Stimulated activated CD4-positive, alpha-beta T cell treated with anti-CD3 and anti-CD28 coated beads, Interleukin-4, amount 100 ng/mL, for 1 hour (primary cell): ENCODE data around the gene NAT8L.
A peak's percentile ranks its signal among the peaks of the same experiment; 100 is the strongest.

Experiments
- DNase-seq: peaks from one replicate; pipeline ENCODE4 v3.0.0-alpha.2; 2020

The NAT8L gene

DNA sequence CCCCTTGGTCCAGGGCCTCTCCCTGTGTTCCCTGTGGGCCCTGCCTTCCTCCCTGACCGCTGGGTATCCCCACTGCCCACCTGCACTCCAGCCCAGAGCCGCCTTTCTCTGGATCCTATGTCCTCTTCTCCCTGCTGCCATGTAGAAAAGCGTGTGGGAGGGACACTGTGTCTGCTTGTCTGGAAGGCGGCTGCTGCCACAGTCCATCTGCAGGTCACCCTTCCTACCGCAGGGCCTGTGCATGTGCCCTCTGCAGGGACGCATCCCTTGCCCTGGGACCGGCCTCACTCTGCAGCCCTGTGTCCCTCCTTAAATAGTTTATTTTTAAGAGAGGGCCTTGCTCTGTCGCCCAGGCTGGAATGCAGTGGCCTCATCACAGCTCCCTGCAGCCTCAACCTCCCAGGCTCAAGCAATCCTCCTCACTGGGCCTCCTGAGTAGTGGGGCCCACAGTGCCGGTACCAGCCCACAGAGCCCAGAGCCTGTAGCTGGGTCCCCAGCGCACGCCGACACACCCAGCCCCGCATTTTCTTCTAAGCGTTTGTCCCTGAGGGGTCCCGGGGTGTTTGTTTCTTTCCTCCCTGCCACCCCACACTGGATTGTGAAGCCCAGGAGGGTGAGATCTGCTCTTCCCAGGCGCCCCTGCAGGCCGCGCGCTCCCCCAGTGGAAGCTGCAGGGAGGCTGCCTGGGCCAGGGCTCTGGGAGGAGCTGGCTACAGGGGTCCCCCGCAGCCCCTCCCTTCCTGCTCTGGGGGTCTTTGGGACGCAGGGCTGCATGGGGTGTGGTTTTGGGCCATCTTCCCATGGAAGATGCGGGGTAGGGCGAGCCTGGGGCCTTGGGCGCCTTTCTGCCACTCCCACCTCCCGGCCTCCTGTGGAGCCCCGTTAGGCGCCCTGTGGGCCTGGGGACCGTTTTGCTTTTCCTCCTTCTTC, 12.8 kb upstream of the NAT8L start:
- no peak for DNase-seq

DNA sequence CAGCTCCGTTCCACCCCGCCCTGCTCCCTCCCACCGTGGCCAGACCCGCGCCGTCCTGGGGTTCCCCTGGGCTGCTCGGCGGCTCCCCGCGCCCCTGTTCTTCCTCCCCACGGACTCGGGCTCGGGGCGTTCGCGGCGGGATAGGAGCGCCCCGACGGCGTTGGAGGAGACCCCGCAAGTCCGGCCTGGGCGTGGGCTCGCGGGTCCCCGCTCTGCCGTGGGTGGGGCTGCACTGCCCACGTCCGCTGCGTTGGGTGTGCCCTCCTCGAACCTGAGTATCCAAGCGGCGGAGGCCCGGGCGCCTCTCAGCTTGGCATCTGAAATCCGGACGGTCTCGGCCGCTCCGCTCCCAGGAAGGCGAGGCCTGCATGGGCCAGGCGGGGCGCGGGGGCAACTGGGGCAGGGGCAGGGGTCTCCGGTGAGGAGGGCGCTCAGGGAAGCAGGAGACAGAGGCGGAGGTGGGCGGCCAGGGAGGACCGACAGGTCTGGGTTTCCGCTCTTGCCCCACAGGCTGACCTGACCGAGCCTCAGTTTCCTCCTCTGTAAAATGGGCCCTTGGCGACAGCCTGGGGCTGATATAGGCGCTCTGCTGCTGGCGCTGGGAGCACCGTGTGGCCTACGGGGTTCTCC, 12.0 kb upstream of the NAT8L start:
- DNase-seq, result no peak

- DNase-seq, result no peak
Observed at GRCh38 chr4:2047781-2048581, 11.1 kb upstream of the NAT8L start.

DNA sequence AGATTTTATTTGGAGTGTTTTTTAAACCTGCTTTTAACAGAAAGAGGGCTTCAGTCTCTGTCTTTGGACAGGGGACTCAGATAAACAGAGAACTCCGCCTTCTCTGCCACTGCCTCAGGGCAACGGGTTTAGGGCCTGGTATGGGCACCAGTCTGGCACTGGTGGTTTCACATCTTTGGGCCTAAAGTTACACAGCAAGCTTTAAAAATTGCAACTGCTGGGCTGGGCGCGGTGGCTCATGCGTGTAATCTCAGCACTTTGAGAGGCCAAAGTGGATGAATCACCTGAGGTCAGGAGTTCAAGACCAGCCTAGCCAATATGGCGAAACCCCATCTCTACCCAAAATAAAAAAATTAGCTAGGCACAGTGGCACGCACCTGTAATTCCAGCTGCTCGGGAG, 10.3 kb upstream of the NAT8L start:
- no peak for DNase-seq

DNA sequence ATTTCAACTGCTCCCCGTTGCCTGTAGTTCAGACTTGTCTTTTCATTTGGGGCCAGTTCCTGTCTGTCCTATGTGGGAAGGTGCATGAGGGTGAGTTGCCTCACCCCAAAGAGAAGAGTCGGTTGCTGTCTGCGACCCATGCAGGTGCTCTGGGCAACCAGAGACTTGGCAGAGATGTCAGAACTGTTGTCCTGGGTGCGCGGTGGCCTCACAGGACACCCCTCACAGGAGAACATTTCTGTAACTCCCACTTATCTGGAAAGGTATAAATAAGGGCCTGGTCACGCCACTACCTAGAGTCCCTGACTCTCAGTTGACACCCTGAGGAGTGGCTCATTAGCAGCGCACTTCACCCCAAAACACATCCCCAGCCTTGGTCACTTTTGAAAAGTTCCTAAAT, 9.7 kb upstream of the NAT8L start:
- no peak for DNase-seq

- no peak for DNase-seq
Observed at GRCh38 chr4:2049811-2050210, 9.3 kb upstream of the NAT8L start.

DNA sequence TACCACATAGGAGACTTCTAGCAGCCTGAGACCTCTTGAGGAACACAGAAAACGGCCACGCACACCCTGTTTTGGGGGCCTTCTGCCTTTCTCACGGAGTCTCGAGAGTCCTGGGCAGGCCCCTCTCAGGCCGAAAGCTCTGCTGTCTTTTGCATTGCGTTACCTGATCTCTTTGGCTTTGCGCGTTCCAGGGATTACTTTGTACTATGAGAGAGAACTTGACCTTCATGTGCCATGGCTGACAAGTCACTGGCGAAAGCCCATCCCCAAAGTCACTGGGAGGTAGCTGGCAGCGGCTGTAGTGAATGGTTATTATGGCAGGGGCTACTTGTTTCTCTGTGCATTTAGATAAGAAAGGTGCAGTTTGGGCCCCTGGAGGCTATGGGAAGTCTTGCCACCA, 8.0 kb upstream of the NAT8L start:
- no peak for DNase-seq

GRCh38 chr4:2054217-2054616, 4.9 kb upstream of the NAT8L start:
- DNase-seq, result no peak

DNA sequence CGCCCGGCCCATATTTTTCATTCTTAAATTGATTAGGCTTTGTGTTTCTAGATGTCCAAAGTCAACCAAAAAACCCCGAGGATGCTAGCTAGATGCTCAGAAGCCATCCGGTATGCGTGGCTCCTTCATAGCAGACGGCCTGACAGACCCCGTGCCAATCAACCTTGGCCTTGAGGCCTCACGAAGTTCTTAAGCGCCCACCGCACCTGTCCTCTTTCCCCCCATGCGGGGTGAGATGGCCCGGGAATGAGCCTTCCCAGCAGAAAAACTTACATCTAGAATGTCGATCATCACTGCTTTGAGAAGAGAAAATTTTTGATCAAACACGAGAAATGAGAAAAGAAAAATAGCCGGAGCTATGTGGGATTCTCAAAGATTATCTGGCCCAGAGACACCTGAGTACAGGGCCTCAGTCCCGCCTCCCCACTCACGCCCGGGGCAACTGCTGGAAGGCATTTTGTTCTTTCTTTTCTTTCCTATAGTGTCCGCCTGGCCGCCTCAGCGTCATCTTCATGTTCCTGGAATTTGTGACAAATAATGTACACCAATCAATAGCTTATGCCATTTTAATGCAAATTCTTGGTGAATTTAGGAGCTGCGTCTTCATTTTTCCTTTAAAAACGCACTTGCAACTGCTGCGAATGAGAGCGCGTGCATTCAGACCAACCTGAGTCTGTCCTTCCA, 1.6 kb upstream of the NAT8L start:
- no peak for DNase-seq

- DNase-seq, result peak; percentile 26
Observed at GRCh38 chr4:2058264-2059045, 672 bp upstream of the NAT8L start.

- no peak for DNase-seq
Observed at GRCh38 chr4:2059726-2060602, 837 bp downstream of the NAT8L start.

DNA sequence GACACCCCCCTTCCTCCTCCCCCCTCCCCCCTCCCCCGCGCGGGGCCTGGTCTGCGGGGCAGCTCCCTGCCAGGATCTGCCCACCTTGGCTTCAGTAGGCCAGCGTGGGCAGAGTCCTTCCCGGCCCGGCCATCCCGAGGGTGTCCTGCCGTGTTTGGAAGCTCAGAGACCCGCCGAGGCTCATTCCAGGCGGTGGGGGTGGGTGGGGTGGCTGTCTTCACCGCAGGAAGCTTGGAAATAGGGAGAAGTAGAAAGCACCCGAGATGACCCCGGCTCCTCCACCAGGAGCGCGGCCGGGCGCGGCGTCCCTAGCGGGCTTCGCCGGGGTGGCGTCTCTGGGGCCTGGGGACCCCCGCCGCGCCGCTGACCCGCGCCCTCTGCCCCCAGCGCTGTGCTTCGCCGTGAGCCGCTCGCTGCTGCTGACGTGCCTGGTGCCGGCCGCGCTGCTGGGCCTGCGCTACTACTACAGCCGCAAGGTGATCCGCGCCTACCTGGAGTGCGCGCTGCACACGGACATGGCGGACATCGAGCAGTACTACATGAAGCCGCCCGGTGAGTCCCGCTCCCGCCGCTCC, 1.6 kb downstream of the NAT8L start:
- no peak for DNase-seq

GRCh38 chr4:2061186-2062131, 2.3 kb downstream of the NAT8L start:
- no peak for DNase-seq

DNA sequence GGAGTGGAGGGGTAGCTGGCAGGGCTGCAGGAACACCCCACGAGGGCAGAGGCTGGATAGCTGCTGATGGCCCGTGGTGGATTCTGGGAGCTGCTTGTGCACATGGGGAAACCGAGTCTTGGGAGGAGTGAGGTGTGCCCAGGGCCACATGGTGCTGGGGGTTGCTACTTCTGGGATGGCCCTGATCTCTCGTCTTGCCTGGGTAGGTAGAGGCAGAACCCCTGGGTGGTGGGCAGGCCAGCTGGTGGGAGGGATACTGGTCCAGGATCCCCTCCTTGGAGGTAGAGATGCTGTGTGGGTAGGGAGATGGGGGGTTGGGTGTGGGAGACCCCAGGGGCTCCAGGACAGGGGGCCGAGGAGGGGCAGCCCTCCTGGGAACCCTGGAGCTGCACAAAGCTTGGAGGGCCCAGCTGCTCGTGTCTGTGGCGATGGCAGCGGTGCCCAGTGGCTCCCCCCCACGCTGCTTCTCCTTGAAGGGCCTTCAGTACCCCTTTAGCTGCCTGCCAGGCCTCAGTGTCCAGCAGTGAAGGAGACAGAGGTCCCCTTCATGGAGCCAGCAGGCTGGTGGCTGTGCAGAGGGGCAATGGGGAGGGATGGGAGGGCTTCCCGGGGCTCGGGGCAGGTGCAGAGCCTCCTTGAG, 3.2 kb downstream of the NAT8L start:
- DNase-seq, result no peak

- no peak for DNase-seq
Observed at GRCh38 chr4:2062808-2063524, 3.8 kb downstream of the NAT8L start.

GRCh38 chr4:2063557-2064275, 4.6 kb downstream of the NAT8L start:
- no peak for DNase-seq

GRCh38 chr4:2064276-2064991, 5.3 kb downstream of the NAT8L start:
- no peak for DNase-seq
